Kidney epithelial cell (primary cell): Measurements from ENCODE around the gene ATN1. TPM values are rescaled to one million over a fixed set of nuclear protein-coding genes. Genes with fewer than 3 reads are reported as not detected.
A peak's percentile ranks its signal among the peaks of the same experiment; 100 is the strongest.

Source experiments
- DNase-seq: peaks from one replicate; pipeline ENCODE4 v3.0.0-alpha.2; 2010; ENCODE audit warnings: low read depth
- H3K27me3 ChIP-seq: 2 replicates; pipeline ENCODE4 v1.6.0; 2011; ENCODE audit warnings: low read length; ENCODE audit not compliant: control insufficient read depth, insufficient read depth
- H3K36me3 ChIP-seq: 2 replicates; pipeline ENCODE4 v1.5.1; 2011; ENCODE audit warnings: low read length; ENCODE audit not compliant: control insufficient read depth, insufficient read depth
- H3K4me3 ChIP-seq: 2 replicates; pipeline ENCODE4 v1.5.1; 2011; ENCODE audit warnings: low read depth, mild to moderate bottlenecking, control low read depth, low read length
- CTCF ChIP-seq: IDR thresholded peaks from 2 replicates; pipeline ENCODE4 v1.5.1; 2011; ENCODE audit warnings: mild to moderate bottlenecking, moderate library complexity, low read length, control low read depth, inconsistent platforms; ENCODE audit not compliant: insufficient read depth, poor library complexity, severe bottlenecking
- total RNA-seq: library from RNA; depleted of rRNA; stranded (reverse); fragments of >200 nt; gene quantifications from 2 replicates; pipeline ENCODE4 v1.2.3, GENCODE V29; 2015

ATN1 gene
- total RNA-seq, 1 donor from 2014 or later = 38.6 TPM

GRCh38 chr12:6942331-6942665 is 14.5 kb downstream of the ATN1 start:
- no peak for DNase-seq
- no peak overlapping the region for H3K4me3 ChIP-seq
- H3K27me3 ChIP-seq = no peaks in the 10 kb centered on the region
- H3K36me3 ChIP-seq = peaks cover 3% of the 10 kb centered on the region
- no peak for TF ChIP-seq CTCF

GRCh38 chr12:6943389-6943721 is 15.6 kb downstream of the ATN1 start:
- no peak overlapping the region for H3K4me3 ChIP-seq
- peaks cover 3% of the 10 kb centered on the region for H3K36me3 ChIP-seq
- peak; percentile 70 for DNase-seq
- H3K27me3 ChIP-seq = no peaks in the 10 kb centered on the region
- no peak for TF ChIP-seq CTCF

- Histone ChIP-seq H3K36me3 (peaks cover 3% of the 10 kb centered on the region), H3K4me3 (peak within 1 kb of the TSS; percentile 65), H3K27me3 (no peaks in the 10 kb centered on the region)
- DNase-seq = peak; percentile 81
- no peak for TF ChIP-seq CTCF
Measured at GRCh38 chr12:6943722-6944380, 16.1 kb downstream of the ATN1 start, which contains the start of the genes C12orf57 and RNU7-1. Gene C12orf57 (plus strand): TSS chr12:6944022. CDS start chr12:6944122, 100 bp downstream. Gene RNU7-1 (plus strand): TSS chr12:6943816.

GRCh38 chr12:6944381-6945186 is 16.8 kb downstream of the ATN1 start:
- H3K27me3 ChIP-seq = no peaks in the 10 kb centered on the region
- peak; percentile 61 for DNase-seq
- peaks cover 1% of the 10 kb centered on the region for H3K36me3 ChIP-seq
- peak overlapping the region; percentile 65 for H3K4me3 ChIP-seq
- TF ChIP-seq CTCF = peak; percentile 91

GRCh38 chr12:6945613-6946012 is 17.9 kb downstream of the ATN1 start:
- Histone ChIP-seq H3K27me3 (no peaks in the 10 kb centered on the region), H3K36me3 (peaks cover 1% of the 10 kb centered on the region), H3K4me3 (peak overlapping the region; percentile 23)
- TF ChIP-seq CTCF = no peak
- no peak for DNase-seq
